Stimulated activated CD4-positive, alpha-beta T cell treated with anti-CD3 and anti-CD28 coated beads, Interleukin-12 subunit alpha, Interleukin-12 subunit beta, amount 100 ng/mL, for 24 hours (primary cell): ENCODE data around the gene ME2.
A peak's percentile ranks its signal among the peaks of the same experiment; 100 is the strongest.
"Not testable (repeated sequence)": the region's sequence is repeated elsewhere in the genome, so short reads cannot be mapped to it uniquely, and the experiment has no call there.

Experiments
- DNase-seq, 2 experiments: peaks; one replicate each; pipeline ENCODE4 v3.0.0-alpha.2; 2020; ENCODE audit warnings: low read depth in 2 of 2

Gene ME2

GRCh38 chr18:50861617-50862016, 17.3 kb upstream of the ME2 start:
- DNase-seq, result no peak

- no peak for DNase-seq
These were observed 16.5 kb upstream of the ME2 start for GRCh38 chr18:50862401-50862800.

DNA sequence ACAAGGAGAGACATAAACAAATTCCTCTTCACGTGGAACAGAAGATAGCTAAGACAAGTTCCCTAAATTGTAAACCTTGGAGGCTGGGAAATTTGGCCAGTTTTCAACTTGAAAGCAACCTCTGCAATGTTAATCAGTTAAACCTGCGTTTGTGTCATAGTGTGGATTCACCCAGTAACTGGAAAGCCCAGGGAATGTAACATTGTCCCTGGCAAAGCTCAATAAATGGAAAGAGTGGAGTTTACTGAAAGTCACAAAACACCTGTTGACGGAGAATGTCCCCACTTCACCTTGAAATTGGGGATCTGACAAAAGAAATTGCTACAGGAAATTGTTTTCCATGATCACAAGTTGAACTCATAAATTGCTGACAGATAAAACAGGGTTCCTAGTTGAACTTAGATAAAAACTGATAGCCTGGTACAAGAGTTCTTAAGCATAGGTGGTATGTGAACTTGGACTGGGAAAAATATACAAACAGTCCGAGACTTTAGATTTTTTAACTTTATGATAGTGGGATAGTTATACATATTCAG, 15.0 kb upstream of the ME2 start:
- no peak for DNase-seq

DNA sequence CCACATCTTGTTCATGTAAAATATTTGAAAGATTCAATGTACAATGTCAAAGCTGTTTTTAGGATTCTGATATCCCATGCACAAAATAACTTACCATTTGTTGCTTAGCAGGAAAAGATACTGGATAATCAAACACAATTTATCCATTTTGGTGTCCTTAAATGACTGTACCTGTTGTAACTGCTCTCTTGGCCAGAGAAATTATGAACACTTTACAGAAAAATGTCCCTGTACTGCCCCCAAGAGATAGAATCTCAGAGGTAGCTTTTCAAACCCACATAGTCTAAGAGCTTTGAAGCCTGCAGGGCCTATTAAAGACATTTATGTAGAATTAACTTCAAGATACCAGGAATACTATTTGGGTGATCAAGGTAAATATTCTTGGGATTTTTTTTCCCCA, 12.2 kb upstream of the ME2 start:
- DNase-seq, result no peak

DNA sequence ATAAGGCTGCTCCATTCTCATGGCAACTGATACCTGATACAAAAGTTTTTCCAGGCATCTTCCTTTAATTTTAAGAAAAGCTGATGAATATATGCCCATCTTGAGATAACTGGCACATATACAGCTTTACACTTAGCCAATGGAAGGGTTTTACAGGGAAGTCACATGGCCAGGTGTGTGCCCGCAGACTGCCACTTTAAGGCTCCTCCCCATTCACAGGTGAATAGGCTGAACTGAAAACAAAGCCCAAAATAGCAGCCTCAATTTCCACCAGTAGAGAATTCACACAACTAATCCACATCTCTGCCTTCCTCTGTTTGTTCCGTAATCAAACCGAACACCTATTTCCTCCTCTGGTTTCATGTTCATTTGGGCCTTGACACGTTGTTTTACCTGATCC, 9.8 kb upstream of the ME2 start:
- DNase-seq, result no peak

DNA sequence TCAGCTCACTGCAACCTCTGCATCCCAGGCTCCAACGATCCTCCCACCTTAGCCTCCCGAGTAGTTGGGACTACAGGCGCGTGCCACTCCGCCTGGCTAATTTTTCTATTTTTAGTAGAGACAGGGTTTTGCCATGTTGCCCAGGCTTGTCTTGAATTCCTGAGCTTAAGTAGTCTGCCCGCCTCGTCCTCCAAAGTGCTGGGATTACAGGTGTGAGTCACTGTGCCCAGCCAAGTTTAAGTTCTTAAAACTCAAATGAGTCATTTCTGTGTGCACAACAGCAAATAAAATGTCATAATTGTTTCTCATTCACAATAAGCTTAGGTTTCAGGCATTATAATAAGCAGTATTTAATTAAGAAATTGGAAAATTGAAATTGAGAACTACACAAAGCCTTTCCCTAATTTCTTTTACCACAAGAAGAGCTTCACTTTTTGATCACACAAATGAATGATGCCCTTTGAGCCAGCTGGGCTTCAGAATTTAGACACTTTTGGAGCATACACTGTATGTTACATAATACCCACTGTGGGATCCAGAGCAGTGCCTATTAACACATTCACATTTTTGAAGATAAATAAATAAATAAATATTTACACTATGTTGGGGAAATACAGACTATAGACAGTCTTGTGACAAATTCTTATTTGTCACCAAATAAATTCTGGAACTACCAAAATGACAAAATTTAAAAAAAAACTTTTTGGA, 8.6 kb upstream of the ME2 start:
- no peak for DNase-seq

DNA sequence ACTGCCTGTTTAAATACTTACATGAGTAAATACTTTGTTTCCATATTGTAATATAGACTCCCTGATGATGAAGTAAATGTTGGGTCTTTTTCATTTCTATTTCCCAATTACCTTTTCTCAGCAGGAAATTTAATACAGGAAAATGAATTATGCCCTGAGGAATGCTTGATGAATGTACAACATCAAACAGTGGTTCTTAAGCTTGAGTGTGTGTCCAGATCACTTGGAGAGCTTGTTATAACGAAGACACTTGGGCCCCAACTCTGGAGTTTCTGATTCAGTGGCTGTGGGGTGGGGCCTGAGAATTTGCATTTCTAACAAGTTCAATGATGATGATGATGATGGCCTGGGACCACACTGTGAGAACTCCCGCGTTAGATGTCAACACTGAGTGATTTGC, 7.1 kb upstream of the ME2 start:
- no peak for DNase-seq

DNA sequence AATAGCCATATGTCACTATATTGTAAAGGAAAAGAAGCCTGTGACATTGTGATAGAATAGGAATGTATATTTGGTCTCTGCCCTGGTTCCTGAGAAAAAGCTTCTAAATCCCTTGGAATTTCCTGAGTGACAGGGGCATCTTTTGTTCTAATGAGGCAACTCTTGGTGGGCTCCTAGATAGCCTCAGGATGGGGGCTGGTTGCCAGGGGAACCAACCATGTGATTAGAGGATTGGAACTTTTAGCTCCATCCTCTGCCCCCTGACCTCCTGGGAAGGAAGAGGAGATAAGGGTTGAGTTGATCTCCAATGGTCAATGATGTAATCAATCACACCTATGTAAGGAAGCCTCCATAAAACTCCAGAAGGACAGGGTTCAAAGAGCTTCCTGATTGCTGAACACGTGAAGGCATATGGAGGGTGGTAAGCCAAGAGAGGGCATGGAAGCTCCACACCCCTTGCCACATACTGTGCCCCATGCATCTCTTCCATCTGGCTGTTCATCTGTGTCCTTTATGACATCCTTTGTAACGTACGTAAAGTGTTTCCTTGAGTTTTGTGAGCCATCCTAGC, 2.9 kb upstream of the ME2 start:
- DNase-seq, result no peak

DNA sequence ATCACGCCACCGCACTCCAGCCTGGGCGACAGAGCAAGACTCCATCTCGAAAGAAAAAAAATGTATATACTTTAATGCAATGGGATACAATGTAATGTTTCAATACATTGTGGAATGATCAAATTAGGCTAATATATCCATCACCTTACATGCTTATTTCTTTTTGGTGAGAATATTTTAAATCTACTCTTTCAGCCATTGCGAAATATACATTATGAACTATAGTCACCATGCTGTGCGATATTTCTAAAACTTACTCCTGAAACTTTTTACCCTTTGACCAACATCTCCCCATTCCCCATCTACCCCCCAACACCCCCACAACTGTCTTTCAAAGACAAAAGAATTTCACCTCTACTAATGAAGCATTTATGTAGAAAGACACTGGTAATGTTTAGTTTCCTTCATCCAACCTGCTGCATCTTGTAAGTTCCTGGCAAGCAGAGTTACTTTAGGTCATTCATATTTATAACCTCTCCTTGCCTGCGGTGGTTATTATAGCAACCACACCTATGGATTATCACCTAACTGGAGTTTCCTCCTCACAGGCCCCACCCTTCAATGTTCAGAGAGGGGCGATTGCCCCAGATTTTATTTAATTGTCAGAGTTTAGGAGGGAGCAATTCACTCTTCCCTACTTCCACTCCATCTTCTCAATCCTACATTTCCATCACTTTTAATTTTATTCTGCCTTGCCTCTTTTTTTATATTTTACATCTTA, 1.2 kb upstream of the ME2 start:
- no peak for DNase-seq

- DNase-seq, result peak in 1 of 2 experiments; percentile 11
These were observed 592 bp downstream of the ME2 start for GRCh38 chr18:50879302-50880118.

GRCh38 chr18:50880119-50880465, 1.2 kb downstream of the ME2 start:
- DNase-seq, result no peak

GRCh38 chr18:50880944-50881343, 2.0 kb downstream of the ME2 start:
- DNase-seq, result not testable (repeated sequence)

DNA sequence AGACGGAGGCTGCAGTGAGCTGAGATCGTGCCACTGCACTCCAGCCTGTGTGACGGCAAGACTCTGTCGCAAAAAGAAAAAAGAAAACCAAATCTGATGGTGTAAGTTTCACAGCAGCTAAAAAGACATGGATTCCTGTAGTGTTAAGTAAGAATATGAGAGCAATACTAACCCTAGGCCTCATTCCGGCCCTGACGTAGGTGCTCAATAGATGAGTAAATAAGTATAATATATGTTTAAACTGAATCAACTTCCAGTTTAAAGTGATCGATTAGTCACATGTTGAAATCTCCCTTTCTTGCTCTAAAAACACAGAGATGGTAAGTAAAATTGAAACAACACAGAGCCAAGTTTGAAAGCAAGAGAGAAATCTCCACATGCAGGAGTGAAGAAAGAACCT, 8.0 kb downstream of the ME2 start:
- no peak for DNase-seq

GRCh38 chr18:50895350-50896045, 16.6 kb downstream of the ME2 start:
- DNase-seq, result no peak

GRCh38 chr18:50896093-50896492, 17.2 kb downstream of the ME2 start:
- no peak for DNase-seq

DNA sequence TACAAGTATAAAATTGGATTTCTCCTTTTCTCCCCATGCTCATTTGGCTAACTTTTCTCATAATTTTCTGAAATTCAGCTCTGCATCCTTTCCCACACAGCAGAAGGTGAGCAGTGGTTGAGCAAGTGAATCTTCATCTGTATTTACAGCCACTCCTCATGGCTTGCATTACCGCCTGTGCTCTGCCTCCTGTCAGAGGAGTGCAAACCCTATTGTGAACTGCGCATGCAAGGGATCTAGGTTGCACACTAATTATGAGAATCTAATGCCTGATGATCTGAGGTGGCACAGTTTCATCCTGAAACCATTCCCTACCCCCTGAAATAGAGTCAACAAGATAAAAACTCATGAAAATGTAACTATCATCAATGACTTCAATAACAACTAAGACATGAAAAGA, 20.0 kb downstream of the ME2 start:
- no peak for DNase-seq

GRCh38 chr18:50902797-50903196, 23.9 kb downstream of the ME2 start:
- no peak for DNase-seq

DNA sequence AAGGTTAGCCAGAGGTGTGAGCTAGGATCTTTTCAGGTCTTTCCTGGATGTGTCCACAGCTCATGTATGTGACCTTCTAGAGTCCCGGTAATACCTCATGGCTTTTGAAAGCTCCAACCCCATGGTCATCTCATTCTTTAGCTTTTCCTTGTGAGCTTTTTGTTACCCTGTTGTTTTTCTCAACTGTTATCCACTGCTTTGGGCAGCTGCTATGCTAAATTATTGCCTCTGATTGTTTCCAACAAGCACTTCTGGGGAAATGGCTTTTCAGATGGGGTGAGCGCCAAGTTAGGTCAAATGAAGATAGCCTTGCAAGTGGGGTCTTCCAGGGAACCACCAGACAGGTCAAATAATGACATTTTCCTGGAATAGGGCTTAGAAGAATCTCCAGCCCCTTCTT, 27.9 kb downstream of the ME2 start:
- no peak for DNase-seq

GRCh38 chr18:50909261-50909660, 30.3 kb downstream of the ME2 start:
- no peak for DNase-seq

GRCh38 chr18:50911006-50911405, 32.1 kb downstream of the ME2 start:
- DNase-seq, result no peak

DNA sequence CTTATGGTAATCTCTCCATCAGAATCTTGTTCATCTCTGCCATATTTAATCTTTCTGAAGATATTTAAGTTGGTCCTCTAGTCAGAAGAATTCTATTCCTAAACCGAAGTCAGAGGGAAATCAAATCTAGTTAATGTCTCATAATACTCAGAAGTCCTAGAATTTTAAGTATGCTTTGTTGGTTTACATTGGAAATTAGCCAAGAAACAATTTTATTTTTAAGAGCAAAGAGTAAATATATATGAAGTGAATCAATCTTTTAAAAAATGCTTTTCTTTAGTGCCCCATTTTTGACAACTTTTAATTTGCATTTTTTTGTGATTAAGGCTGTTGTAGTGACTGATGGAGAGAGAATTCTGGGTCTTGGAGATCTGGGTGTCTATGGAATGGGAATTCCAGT, 38.1 kb downstream of the ME2 start:
- DNase-seq, result no peak

GRCh38 chr18:50918153-50918552, 39.2 kb downstream of the ME2 start:
- DNase-seq, result no peak
